Liver (tissue), 9 donors: ENCODE data around the gene FAM83G. TPM values are rescaled to one million over a fixed set of nuclear protein-coding genes. Genes with fewer than 3 reads are reported as not detected.

ENCODE experiments used
- DNase-seq: peaks from one replicate; pipeline ENCODE4 v3.0.0-alpha.2; 2017; ENCODE audit warnings: low spot score
- H3K27ac ChIP-seq, 2 donors: one replicate each; pipeline ENCODE4 v1.7.0; 2013; ENCODE audit warnings: inconsistent platforms in 2 of 2, low read length in 2 of 2, control low read depth in 1 of 2, low read depth in 1 of 2, mild to moderate bottlenecking in 1 of 2
- H3K27me3 ChIP-seq, 4 donors: one replicate each; pipeline versions ENCODE4 v1.6.1 to v1.7.0; 2013; ENCODE audit warnings: low read length in 3 of 4, inconsistent platforms in 1 of 4, mild to moderate bottlenecking in 1 of 4, moderate library complexity in 1 of 4; ENCODE audit not compliant: control insufficient read depth in 4 of 4, insufficient read depth in 4 of 4
- H3K36me3 ChIP-seq, 4 donors: one replicate each; pipeline versions ENCODE4 v1.6.1 to v1.7.0; 2013; ENCODE audit warnings: low read length in 3 of 4, mild to moderate bottlenecking in 3 of 4, low read depth in 1 of 4, moderate library complexity in 1 of 4; ENCODE audit not compliant: control insufficient read depth in 4 of 4, insufficient read depth in 3 of 4
- H3K4me1 ChIP-seq, 4 donors: one replicate each; pipeline versions ENCODE4 v1.6.1 to v1.7.0; 2013; ENCODE audit warnings: low read length in 3 of 4, mild to moderate bottlenecking in 3 of 4, moderate library complexity in 1 of 4; ENCODE audit not compliant: control insufficient read depth in 4 of 4, insufficient read depth in 4 of 4
- H3K4me3 ChIP-seq, 3 donors: one replicate each; pipeline versions ENCODE4 v1.6.1 to v1.7.0; 2013; ENCODE audit warnings: low read length in 3 of 3, control low read depth in 1 of 3, low read depth in 1 of 3, mild to moderate bottlenecking in 1 of 3
- H3K9ac ChIP-seq, 2 donors: one replicate each; pipeline ENCODE4 v1.7.0; 2013; ENCODE audit warnings: low read length in 2 of 2, mild to moderate bottlenecking in 2 of 2, moderate library complexity in 2 of 2, control low read depth in 1 of 2, low read depth in 1 of 2
- H3K9me3 ChIP-seq, 4 donors: one replicate each; pipeline versions ENCODE4 v1.6.1 to v1.7.0; 2013; ENCODE audit warnings: low read length in 3 of 4; ENCODE audit not compliant: control insufficient read depth in 4 of 4
- EGR1 ChIP-seq, 2 donors: IDR thresholded peaks; 2 replicates each; pipeline ENCODE4 v1.6.1; 2016 to 2018; ENCODE audit warnings: antibody characterized with exemption in 2 of 2, low read depth in 2 of 2
- FOXA1 ChIP-seq: IDR thresholded peaks from 2 replicates; pipeline ENCODE4 v1.6.1; 2016; ENCODE audit warnings: antibody characterized with exemption
- FOXA2 ChIP-seq: IDR thresholded peaks from 2 replicates; pipeline ENCODE4 v1.6.1; 2016; ENCODE audit warnings: antibody characterized with exemption
- GABPA ChIP-seq, 2 donors: IDR thresholded peaks in 1 of 2; conservative IDR thresholded peaks in 1 of 2; 2 replicates each; pipeline ENCODE4 v1.6.1; 2016; ENCODE audit warnings: antibody characterized with exemption in 2 of 2, mild to moderate bottlenecking in 1 of 2, moderate library complexity in 1 of 2
- HNF4A ChIP-seq, 2 donors: conservative IDR thresholded peaks; 2 replicates each; pipeline ENCODE4 v1.6.1; 2016; ENCODE audit warnings: antibody characterized with exemption in 2 of 2, mild to moderate bottlenecking in 2 of 2
- HNF4G ChIP-seq: IDR thresholded peaks from 2 replicates; pipeline ENCODE4 v1.6.1; 2016; ENCODE audit warnings: antibody characterized with exemption
- JUND ChIP-seq, 2 donors: IDR thresholded peaks; 2 replicates each; pipeline ENCODE4 v1.6.1; 2016; ENCODE audit warnings: antibody characterized with exemption in 2 of 2
- NR2F2 ChIP-seq: IDR thresholded peaks from 2 replicates; pipeline ENCODE4 v1.6.1; 2016; ENCODE audit warnings: antibody characterized with exemption
- RAD21 ChIP-seq, 2 donors: IDR thresholded peaks; 2 replicates each; pipeline ENCODE4 v1.6.1; 2016; ENCODE audit warnings: antibody characterized with exemption in 2 of 2, mild to moderate bottlenecking in 2 of 2
- RXRA ChIP-seq, 2 donors: IDR thresholded peaks; 2 replicates each; pipeline ENCODE4 v1.6.1; 2017 to 2018; ENCODE audit warnings: antibody characterized with exemption in 2 of 2, mild to moderate bottlenecking in 1 of 2
- SP1 ChIP-seq: IDR thresholded peaks from 2 replicates; pipeline ENCODE4 v1.6.1; 2018; ENCODE audit warnings: antibody characterized with exemption, mild to moderate bottlenecking
- TAF1 ChIP-seq: conservative IDR thresholded peaks from 2 replicates; pipeline ENCODE4 v1.6.1; 2016; ENCODE audit warnings: antibody characterized with exemption, mild to moderate bottlenecking
- YY1 ChIP-seq: IDR thresholded peaks from 2 replicates; pipeline ENCODE4 v1.6.1; 2016; ENCODE audit warnings: antibody characterized with exemption, mild to moderate bottlenecking
- WGBS: extraction: QIAGEN DNeasy Blood & Tissue Kit; methylation state at CpG from one replicate; pipeline ENCODE4 v1.1.7; 2013; 5-methylcytosine and 5-hydroxymethylcytosine counted together
- polyA plus RNA-seq, 2 donors: library from polyadenylated mRNA; stranded (reverse) in 1 of 2; unstranded in 1 of 2; fragments of 200-250 nt in 1 of 2; fragments of >200 nt in 1 of 2; fragmentation: Nextera tagmentation in 1 of 2; extraction: Ambion mirVana in 1 of 2; gene quantifications; one replicate each; pipeline versions ENCODE4 v1.2.1 to v1.2.3, GENCODE V29; 2013 to 2015
- total RNA-seq, 2 donors: library from RNA; depleted of rRNA; stranded (reverse); fragments of >200 nt; gene quantifications; one replicate each; pipeline ENCODE4 v1.2.3, GENCODE V29; 2014
- TF ChIP-seq, protein P1 (sequence below): fragments of 150-350 bp; IDR thresholded peaks from 2 replicates; pipeline ENCODE4 v1.5.1; 2017; ENCODE audit warnings: improper control_type of control experiment, low read depth, low read length; ENCODE audit not compliant: missing input control
- TF ChIP-seq, protein P2 (sequence below): IDR thresholded peaks from 2 replicates; pipeline ENCODE4 v1.6.1; 2016; ENCODE audit warnings: antibody characterized with exemption, mild to moderate bottlenecking
- TF ChIP-seq, protein P3 (sequence below): IDR thresholded peaks from 2 replicates; pipeline ENCODE4 v1.6.1; 2016; ENCODE audit warnings: antibody characterized with exemption
- TF ChIP-seq, protein P4 (sequence below): IDR thresholded peaks from 2 replicates; pipeline ENCODE4 v1.6.1; 2016; ENCODE audit warnings: antibody characterized with exemption
- donor health status: healthy.
- donor health status: healthy.
- donor health status: healthy.
- donor health status: healthy.
- donor health status: healthy.

The FAM83G gene
- total and polyA plus RNA-seq, 4 donors = 5.2 to 25.0 (median 11.5) TPM

DNA sequence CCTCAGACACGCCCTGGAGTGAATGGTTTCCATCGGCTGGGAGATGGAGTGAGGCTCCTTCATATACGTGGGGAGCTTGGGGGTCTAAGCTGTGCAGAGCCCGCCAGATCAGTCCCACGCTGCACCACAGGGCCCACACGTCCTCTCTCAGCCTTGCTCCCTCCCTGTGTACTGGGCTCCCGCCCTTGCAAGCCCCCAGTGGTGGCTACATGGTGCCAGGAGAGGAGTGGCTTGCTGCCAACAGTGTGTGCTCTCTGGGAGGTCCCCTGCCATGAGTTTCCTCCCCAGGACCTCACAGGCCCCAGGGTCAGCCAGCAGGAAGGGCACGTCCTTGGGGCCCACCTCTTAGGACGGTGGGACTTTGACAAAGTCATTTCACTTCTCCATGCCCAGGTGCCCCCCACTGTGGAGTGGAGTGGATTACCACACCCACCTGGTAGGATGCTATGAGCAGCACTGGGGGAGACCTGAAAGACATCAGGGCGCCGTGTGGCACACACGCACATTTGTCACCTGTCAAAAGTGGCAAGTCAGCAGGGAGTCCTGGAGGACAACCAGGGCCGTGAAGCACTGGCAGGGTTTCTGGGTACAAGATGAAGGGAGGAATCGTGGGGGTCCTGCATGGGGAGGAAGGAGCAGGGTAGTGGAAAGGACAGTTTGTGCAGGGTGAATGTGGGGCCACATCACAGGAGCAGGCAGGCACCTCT lies 38.9 kb downstream of the FAM83G start:
- H3K36me3 ChIP-seq = no peaks in the 10 kb centered on the region
- H3K9ac ChIP-seq = no peak overlapping the region
- DNase-seq = no peak
- H3K4me3 ChIP-seq = no peak overlapping the region
- H3K27me3 ChIP-seq = no peaks in the 10 kb centered on the region
- H3K4me1 ChIP-seq = peaks cover 0 to 27% (median 13%) of the 10 kb centered on the region in 4 donors
- TF ChIP-seq RAD21 (IDR thresholded peaks at IDR 0.05) = no peak
- TF ChIP-seq, protein P1, sequence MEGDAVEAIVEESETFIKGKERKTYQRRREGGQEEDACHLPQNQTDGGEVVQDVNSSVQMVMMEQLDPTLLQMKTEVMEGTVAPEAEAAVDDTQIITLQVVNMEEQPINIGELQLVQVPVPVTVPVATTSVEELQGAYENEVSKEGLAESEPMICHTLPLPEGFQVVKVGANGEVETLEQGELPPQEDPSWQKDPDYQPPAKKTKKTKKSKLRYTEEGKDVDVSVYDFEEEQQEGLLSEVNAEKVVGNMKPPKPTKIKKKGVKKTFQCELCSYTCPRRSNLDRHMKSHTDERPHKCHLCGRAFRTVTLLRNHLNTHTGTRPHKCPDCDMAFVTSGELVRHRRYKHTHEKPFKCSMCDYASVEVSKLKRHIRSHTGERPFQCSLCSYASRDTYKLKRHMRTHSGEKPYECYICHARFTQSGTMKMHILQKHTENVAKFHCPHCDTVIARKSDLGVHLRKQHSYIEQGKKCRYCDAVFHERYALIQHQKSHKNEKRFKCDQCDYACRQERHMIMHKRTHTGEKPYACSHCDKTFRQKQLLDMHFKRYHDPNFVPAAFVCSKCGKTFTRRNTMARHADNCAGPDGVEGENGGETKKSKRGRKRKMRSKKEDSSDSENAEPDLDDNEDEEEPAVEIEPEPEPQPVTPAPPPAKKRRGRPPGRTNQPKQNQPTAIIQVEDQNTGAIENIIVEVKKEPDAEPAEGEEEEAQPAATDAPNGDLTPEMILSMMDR = no peak
- TF ChIP-seq JUND (IDR thresholded peaks at IDR 0.05) = no peak
- no peak for TF ChIP-seq SP1
- TF ChIP-seq FOXA1 = no peak
- no peak for TF ChIP-seq RXRA (IDR thresholded peaks at IDR 0.05)
- TF ChIP-seq GABPA (IDR thresholded peaks at IDR 0.05 in 1 of 2, conservative IDR thresholded peaks at IDR 0.05 in 1 of 2) = no peak
- no peak for TF ChIP-seq FOXA2
- TF ChIP-seq TAF1 = no peak
- TF ChIP-seq, protein P2, sequence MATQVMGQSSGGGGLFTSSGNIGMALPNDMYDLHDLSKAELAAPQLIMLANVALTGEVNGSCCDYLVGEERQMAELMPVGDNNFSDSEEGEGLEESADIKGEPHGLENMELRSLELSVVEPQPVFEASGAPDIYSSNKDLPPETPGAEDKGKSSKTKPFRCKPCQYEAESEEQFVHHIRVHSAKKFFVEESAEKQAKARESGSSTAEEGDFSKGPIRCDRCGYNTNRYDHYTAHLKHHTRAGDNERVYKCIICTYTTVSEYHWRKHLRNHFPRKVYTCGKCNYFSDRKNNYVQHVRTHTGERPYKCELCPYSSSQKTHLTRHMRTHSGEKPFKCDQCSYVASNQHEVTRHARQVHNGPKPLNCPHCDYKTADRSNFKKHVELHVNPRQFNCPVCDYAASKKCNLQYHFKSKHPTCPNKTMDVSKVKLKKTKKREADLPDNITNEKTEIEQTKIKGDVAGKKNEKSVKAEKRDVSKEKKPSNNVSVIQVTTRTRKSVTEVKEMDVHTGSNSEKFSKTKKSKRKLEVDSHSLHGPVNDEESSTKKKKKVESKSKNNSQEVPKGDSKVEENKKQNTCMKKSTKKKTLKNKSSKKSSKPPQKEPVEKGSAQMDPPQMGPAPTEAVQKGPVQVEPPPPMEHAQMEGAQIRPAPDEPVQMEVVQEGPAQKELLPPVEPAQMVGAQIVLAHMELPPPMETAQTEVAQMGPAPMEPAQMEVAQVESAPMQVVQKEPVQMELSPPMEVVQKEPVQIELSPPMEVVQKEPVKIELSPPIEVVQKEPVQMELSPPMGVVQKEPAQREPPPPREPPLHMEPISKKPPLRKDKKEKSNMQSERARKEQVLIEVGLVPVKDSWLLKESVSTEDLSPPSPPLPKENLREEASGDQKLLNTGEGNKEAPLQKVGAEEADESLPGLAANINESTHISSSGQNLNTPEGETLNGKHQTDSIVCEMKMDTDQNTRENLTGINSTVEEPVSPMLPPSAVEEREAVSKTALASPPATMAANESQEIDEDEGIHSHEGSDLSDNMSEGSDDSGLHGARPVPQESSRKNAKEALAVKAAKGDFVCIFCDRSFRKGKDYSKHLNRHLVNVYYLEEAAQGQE = no peak
- TF ChIP-seq HNF4A (conservative IDR thresholded peaks at IDR 0.05) = no peak
- TF ChIP-seq, protein P3, sequence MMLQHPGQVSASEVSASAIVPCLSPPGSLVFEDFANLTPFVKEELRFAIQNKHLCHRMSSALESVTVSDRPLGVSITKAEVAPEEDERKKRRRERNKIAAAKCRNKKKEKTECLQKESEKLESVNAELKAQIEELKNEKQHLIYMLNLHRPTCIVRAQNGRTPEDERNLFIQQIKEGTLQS = no peak
- TF ChIP-seq, protein P4, sequence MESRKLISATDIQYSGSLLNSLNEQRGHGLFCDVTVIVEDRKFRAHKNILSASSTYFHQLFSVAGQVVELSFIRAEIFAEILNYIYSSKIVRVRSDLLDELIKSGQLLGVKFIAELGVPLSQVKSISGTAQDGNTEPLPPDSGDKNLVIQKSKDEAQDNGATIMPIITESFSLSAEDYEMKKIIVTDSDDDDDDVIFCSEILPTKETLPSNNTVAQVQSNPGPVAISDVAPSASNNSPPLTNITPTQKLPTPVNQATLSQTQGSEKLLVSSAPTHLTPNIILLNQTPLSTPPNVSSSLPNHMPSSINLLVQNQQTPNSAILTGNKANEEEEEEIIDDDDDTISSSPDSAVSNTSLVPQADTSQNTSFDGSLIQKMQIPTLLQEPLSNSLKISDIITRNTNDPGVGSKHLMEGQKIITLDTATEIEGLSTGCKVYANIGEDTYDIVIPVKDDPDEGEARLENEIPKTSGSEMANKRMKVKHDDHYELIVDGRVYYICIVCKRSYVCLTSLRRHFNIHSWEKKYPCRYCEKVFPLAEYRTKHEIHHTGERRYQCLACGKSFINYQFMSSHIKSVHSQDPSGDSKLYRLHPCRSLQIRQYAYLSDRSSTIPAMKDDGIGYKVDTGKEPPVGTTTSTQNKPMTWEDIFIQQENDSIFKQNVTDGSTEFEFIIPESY = no peak
- TF ChIP-seq NR2F2 = no peak
- no peak for TF ChIP-seq HNF4G
- TF ChIP-seq EGR1 (IDR thresholded peaks at IDR 0.05; ENCODE audit: low read depth in 2 of 2) = no peak
- TF ChIP-seq YY1 = no peak
- H3K27ac ChIP-seq = no peak overlapping the region
- H3K9me3 ChIP-seq = no peaks in the 10 kb centered on the region
- WGBS = 83% methylated on average over 14 of the region's 14 CpGs
